ENCODE measurements around the gene PDE8A. TPM values are rescaled to one million over a fixed set of nuclear protein-coding genes. Genes with fewer than 3 reads are reported as not detected.

The PDE8A gene
- total and polyA plus RNA-seq, 2 experiments from 2014 or later = 15.3 to 26.0 TPM

GRCh38 chr15:84955089-84955848 lies 26.4 kb upstream of the PDE8A start:
- H3K4me1 ChIP-seq (ENCODE audit: insufficient read depth) = peaks cover 1% of the 10 kb centered on the region
- TF ChIP-seq EZH2phosphoT487 (IDR thresholded peaks at IDR 0.05; ENCODE audit: low read depth, severe bottlenecking, unreplicated experiment) (no peak), CTCF (IDR thresholded peaks at IDR 0.05; ENCODE audit: poor library complexity) (peak; percentile 78), EZH2 (IDR thresholded peaks at IDR 0.05; ENCODE audit: borderline replicate concordance) (no peak)
- no peak overlapping the region for H3K4me3 ChIP-seq
- H3K79me2 ChIP-seq = no peaks in the 10 kb centered on the region
- no peaks in the 10 kb centered on the region for H4K20me1 ChIP-seq (ENCODE audit: insufficient read depth, poor library complexity, severe bottlenecking)
- DNase-seq (ENCODE audit: low spot score) = peak; percentile 85
- no peaks in the 10 kb centered on the region for H3K9me2 ChIP-seq (replicated peaks; ENCODE audit: insufficient read depth)
- H3K27me3 ChIP-seq = no peaks in the 10 kb centered on the region
- no peaks in the 10 kb centered on the region for H3K36me3 ChIP-seq (replicated peaks; ENCODE audit: insufficient read depth, low read depth)
- peak overlapping the region; percentile 9 for H2AFZ ChIP-seq
- H3K9me3 ChIP-seq (ENCODE audit: low read depth) = no peaks in the 10 kb centered on the region
- 40% methylated on average over 15 of the region's 15 CpGs for WGBS (ENCODE audit: low lambda C conversion rate, missing lambda C conversion rate)
- H3K27ac ChIP-seq = no peak overlapping the region
- peak overlapping the region; percentile 68 for H3K4me2 ChIP-seq

GRCh38 chr15:84956199-84956598 lies 25.5 kb upstream of the PDE8A start:
- no peak for TF ChIP-seq EZH2 (IDR thresholded peaks at IDR 0.05; ENCODE audit: borderline replicate concordance)
- TF ChIP-seq EZH2phosphoT487 (IDR thresholded peaks at IDR 0.05; ENCODE audit: low read depth, severe bottlenecking, unreplicated experiment) = no peak
- no peak for TF ChIP-seq CTCF (IDR thresholded peaks at IDR 0.05; ENCODE audit: poor library complexity)
- no peak overlapping the region for H3K4me3 ChIP-seq
- H3K27ac ChIP-seq = no peak overlapping the region
- H3K4me2 ChIP-seq = no peak overlapping the region
- no peaks in the 10 kb centered on the region for H3K9me2 ChIP-seq (replicated peaks; ENCODE audit: insufficient read depth)
- H3K36me3 ChIP-seq (replicated peaks; ENCODE audit: insufficient read depth, low read depth) = no peaks in the 10 kb centered on the region
- DNase-seq (ENCODE audit: low spot score) = no peak
- 100% methylated on average over 2 of the region's 2 CpGs for WGBS (ENCODE audit: low lambda C conversion rate, missing lambda C conversion rate)
- H4K20me1 ChIP-seq (ENCODE audit: insufficient read depth, poor library complexity, severe bottlenecking) = no peaks in the 10 kb centered on the region
- H3K9me3 ChIP-seq (ENCODE audit: low read depth) = no peaks in the 10 kb centered on the region
- H3K4me1 ChIP-seq (ENCODE audit: insufficient read depth) = peaks cover 8% of the 10 kb centered on the region
- H3K79me2 ChIP-seq = no peaks in the 10 kb centered on the region
- H2AFZ ChIP-seq = no peak overlapping the region
- H3K27me3 ChIP-seq = no peaks in the 10 kb centered on the region

- peak overlapping the region; percentile 62 for H3K4me2 ChIP-seq
- DNase-seq (ENCODE audit: low spot score) = peak; percentile 23
- H3K79me2 ChIP-seq = no peaks in the 10 kb centered on the region
- no peaks in the 10 kb centered on the region for H3K9me3 ChIP-seq (ENCODE audit: low read depth)
- no peaks in the 10 kb centered on the region for H4K20me1 ChIP-seq (ENCODE audit: insufficient read depth, poor library complexity, severe bottlenecking)
- no peaks in the 10 kb centered on the region for H3K27me3 ChIP-seq
- TF ChIP-seq EZH2phosphoT487 (IDR thresholded peaks at IDR 0.05; ENCODE audit: low read depth, severe bottlenecking, unreplicated experiment) (no peak), CTCF (IDR thresholded peaks at IDR 0.05; ENCODE audit: poor library complexity) (no peak), EZH2 (IDR thresholded peaks at IDR 0.05; ENCODE audit: borderline replicate concordance) (no peak)
- no peaks in the 10 kb centered on the region for H3K36me3 ChIP-seq (replicated peaks; ENCODE audit: insufficient read depth, low read depth)
- peak overlapping the region; percentile 71 for H3K27ac ChIP-seq
- peaks cover 8% of the 10 kb centered on the region for H3K4me1 ChIP-seq (ENCODE audit: insufficient read depth)
- H3K9me2 ChIP-seq (replicated peaks; ENCODE audit: insufficient read depth) = no peaks in the 10 kb centered on the region
- H3K4me3 ChIP-seq = no peak overlapping the region
- 50% methylated on average over 13 of the region's 13 CpGs for WGBS (ENCODE audit: low lambda C conversion rate, missing lambda C conversion rate)
- H2AFZ ChIP-seq = peak overlapping the region; percentile 13
Measured at GRCh38 chr15:84960391-84961113, 21.1 kb upstream of the PDE8A start.
